ENCODE measurements around the gene BCL7A.

BCL7A gene

GRCh38 chr12:121980892-121981272, 40.8 kb upstream of the BCL7A start (continued):
- TF ChIP-seq, protein P1, sequence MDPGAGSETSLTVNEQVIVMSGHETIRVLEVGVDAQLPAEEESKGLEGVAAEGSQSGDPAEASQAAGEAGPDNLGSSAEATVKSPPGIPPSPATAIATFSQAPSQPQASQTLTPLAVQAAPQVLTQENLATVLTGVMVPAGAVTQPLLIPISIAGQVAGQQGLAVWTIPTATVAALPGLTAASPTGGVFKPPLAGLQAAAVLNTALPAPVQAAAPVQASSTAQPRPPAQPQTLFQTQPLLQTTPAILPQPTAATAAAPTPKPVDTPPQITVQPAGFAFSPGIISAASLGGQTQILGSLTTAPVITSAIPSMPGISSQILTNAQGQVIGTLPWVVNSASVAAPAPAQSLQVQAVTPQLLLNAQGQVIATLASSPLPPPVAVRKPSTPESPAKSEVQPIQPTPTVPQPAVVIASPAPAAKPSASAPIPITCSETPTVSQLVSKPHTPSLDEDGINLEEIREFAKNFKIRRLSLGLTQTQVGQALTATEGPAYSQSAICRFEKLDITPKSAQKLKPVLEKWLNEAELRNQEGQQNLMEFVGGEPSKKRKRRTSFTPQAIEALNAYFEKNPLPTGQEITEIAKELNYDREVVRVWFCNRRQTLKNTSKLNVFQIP (CRISPR knock-in tag; IDR thresholded peaks at IDR 0.05; ENCODE audit: borderline replicate concordance, low read depth) = no peak
- TF ChIP-seq TSHZ2 (CRISPR knock-in tag; IDR thresholded peaks at IDR 0.05) (no peak), BACH2 (CRISPR knock-in tag; IDR thresholded peaks at IDR 0.05; ENCODE audit: borderline replicate concordance) (no peak), CSDC2 (CRISPR knock-in tag; IDR thresholded peaks at IDR 0.05) (no peak)

DNA sequence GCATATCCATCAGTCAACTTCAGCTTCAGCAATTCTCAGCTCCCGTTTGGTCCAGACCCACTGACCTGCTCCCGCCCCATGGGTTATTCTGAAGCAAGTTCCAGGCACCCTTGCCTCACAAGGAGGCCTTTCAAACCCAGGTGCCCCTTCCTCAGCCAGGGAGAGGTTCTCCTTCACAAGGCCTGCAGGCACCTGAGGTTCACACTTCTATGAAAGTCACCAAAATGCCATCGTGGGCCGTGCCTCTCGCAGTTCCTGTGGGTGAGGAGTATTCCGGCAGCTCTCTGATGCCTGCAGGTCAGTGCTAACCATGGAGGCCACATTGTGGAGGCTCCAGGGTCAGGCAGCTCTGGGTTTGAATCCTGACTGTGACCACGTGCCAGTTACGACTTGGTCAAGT, 40.2 kb upstream of the BCL7A start:
- no peak for ATAC-seq
- TF ChIP-seq ZNF8 (CRISPR knock-in tag; IDR thresholded peaks at IDR 0.05) (no peak), ZC3H10 (CRISPR knock-in tag; IDR thresholded peaks at IDR 0.05) (no peak), SNAI2 (CRISPR knock-in tag; IDR thresholded peaks at IDR 0.05) (no peak), ZNF565 (CRISPR knock-in tag; conservative IDR thresholded peaks at IDR 0.05; ENCODE audit: low read depth) (no peak), ZFP30 (CRISPR knock-in tag; IDR thresholded peaks at IDR 0.05) (no peak), RARB (CRISPR knock-in tag; IDR thresholded peaks at IDR 0.05) (no peak), GLIS3 (CRISPR knock-in tag; IDR thresholded peaks at IDR 0.05) (no peak), PPARA (CRISPR knock-in tag; IDR thresholded peaks at IDR 0.05; ENCODE audit: borderline replicate concordance) (no peak), OSR1 (CRISPR knock-in tag; IDR thresholded peaks at IDR 0.05) (no peak), TOX (CRISPR knock-in tag; IDR thresholded peaks at IDR 0.05; ENCODE audit: borderline replicate concordance) (no peak)
- TF ChIP-seq, protein P2, sequence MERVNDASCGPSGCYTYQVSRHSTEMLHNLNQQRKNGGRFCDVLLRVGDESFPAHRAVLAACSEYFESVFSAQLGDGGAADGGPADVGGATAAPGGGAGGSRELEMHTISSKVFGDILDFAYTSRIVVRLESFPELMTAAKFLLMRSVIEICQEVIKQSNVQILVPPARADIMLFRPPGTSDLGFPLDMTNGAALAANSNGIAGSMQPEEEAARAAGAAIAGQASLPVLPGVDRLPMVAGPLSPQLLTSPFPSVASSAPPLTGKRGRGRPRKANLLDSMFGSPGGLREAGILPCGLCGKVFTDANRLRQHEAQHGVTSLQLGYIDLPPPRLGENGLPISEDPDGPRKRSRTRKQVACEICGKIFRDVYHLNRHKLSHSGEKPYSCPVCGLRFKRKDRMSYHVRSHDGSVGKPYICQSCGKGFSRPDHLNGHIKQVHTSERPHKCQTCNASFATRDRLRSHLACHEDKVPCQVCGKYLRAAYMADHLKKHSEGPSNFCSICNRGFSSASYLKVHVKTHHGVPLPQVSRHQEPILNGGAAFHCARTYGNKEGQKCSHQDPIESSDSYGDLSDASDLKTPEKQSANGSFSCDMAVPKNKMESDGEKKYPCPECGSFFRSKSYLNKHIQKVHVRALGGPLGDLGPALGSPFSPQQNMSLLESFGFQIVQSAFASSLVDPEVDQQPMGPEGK (CRISPR knock-in tag; IDR thresholded peaks at IDR 0.05; ENCODE audit: borderline replicate concordance) = no peak

GRCh38 chr12:121982950-121983349, 38.7 kb upstream of the BCL7A start:
- no peak for TF ChIP-seq CSDC2 (CRISPR knock-in tag; IDR thresholded peaks at IDR 0.05)
- TF ChIP-seq GLIS3 (CRISPR knock-in tag; IDR thresholded peaks at IDR 0.05) = no peak
- no peak for TF ChIP-seq ESRRG (CRISPR knock-in tag; IDR thresholded peaks at IDR 0.05)
- no peak for TF ChIP-seq RARB (CRISPR knock-in tag; IDR thresholded peaks at IDR 0.05)
- TF ChIP-seq ZFP30 (CRISPR knock-in tag; IDR thresholded peaks at IDR 0.05) = no peak
- no peak for TF ChIP-seq SNAI2 (CRISPR knock-in tag; IDR thresholded peaks at IDR 0.05)
- no peak for TF ChIP-seq TSHZ2 (CRISPR knock-in tag; IDR thresholded peaks at IDR 0.05)
- TF ChIP-seq CREB5 (CRISPR knock-in tag; IDR thresholded peaks at IDR 0.05; ENCODE audit: low read depth) = no peak
- no peak for TF ChIP-seq ZNF565 (CRISPR knock-in tag; conservative IDR thresholded peaks at IDR 0.05; ENCODE audit: low read depth)
- no peak for TF ChIP-seq ISL1 (CRISPR knock-in tag; IDR thresholded peaks at IDR 0.05)
- TF ChIP-seq ARNTL (CRISPR knock-in tag; IDR thresholded peaks at IDR 0.05; ENCODE audit: borderline replicate concordance, low read depth) = no peak
- TF ChIP-seq, protein P1 (CRISPR knock-in tag; IDR thresholded peaks at IDR 0.05; ENCODE audit: borderline replicate concordance, low read depth) = no peak
- TF ChIP-seq PPARA (CRISPR knock-in tag; IDR thresholded peaks at IDR 0.05; ENCODE audit: borderline replicate concordance) = no peak
- TF ChIP-seq OSR1 (CRISPR knock-in tag; IDR thresholded peaks at IDR 0.05) = no peak
- TF ChIP-seq CSRNP3 (CRISPR knock-in tag; IDR thresholded peaks at IDR 0.05) = no peak
- no peak for TF ChIP-seq ZNF8 (CRISPR knock-in tag; IDR thresholded peaks at IDR 0.05)
- TF ChIP-seq TOX (CRISPR knock-in tag; IDR thresholded peaks at IDR 0.05; ENCODE audit: borderline replicate concordance) = no peak
- no peak for TF ChIP-seq TCF4 (CRISPR knock-in tag; IDR thresholded peaks at IDR 0.05; ENCODE audit: borderline replicate concordance)
- no peak for ATAC-seq
